Activated CD4-positive, alpha-beta T cell treated with anti-CD3 and anti-CD28 coated beads for 1 hour (primary cell): ENCODE measurements around the gene EPB41L4B.

Experiments used
- DNase-seq: peaks from one replicate; pipeline ENCODE4 v3.0.0-alpha.2; 2020

The EPB41L4B gene

DNA sequence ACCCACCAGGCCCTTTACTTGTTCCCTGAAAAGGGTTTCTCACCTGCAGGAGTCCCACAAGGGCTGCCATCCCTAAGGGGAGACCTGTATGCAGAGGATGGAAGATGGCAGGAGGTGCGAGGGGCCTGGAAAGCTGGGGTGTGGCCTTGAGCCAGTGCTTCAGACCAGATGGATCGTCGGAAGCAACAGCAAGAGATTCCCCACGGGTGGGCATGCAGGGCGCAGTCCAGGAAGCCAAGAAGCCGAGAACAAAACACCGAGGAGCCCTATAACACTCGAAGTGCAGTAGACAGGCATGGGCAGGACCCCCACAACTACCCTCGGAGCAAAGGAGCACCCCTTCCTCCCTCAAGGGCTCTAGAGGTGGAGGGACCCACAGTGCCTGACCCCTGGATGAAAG is 129.1 kb downstream of the EPB41L4B start:
- no peak for DNase-seq

- DNase-seq: no peak
Measured at GRCh38 chr9:109190151-109190550, 130.7 kb downstream of the EPB41L4B start.

DNA sequence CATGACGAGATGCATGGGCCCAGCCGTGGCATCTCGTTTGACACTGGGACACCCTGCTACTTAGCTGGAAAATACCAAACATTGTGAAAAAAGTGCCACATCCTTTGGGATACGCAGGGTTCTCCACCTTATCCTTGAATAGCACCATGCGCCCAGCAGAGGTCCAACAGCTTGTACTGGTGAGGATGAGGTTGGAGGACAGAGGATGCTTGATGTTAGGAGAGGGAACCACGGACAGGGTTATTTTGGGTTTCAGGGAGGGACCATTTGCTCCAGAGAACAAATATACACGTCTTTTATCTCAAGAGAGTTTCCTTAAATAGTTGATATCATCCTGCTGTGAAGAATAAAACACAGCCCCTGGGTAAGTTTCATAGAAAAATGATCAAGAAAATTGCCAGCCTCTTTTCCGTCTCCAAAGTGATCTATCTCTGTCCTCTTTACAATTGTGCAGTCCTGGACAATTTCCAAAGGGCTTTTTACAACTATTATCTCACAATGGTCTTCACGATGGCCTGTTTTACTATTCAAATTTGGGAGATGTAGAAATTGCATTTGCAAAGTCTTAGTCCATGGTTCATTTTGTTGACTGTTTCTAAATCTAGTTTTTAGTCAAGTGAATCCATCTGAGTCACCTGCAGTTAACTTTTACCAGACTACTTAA is 133.9 kb downstream of the EPB41L4B start:
- no peak for DNase-seq

GRCh38 chr9:109182940-109183798 is 137.7 kb downstream of the EPB41L4B start:
- no peak for DNase-seq

DNA sequence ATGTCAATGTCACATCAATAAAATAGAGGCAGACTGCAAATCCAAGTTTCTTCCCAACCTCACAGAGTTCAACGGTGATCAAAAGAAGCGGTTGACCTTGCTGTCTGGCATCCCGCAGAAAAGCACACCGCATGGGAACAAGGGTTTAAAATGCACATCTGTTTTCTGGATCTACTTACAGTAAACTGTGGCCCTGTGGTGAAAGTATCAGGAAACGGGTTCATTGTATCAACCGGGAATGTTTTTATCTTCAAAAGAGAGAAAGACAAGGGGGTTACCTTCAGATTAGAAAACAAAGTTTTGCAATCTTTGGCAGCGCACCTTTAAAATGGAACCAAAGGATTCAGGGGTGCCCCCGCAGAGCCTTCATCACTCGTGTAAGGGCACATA is 138.3 kb downstream of the EPB41L4B start:
- no peak for DNase-seq

DNA sequence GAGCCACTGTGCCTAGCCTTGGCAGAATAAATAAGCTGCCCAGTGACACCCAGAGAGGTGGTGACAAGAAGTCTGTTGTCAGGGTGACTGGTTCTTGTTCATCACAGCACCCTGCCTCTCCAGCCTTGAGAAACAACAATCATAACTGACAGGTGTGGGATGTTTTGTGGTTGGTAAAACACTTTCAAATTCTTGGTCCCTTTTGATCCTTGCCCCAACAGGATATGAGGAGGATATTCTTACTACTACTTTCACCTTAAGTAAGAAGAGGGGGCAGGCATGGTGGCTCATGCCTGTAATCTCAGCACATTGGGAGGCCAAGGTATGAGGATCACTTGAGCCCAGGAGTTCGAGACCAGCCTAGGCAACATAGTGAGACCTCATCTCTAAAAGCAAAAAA is 139.6 kb downstream of the EPB41L4B start:
- DNase-seq: no peak

- DNase-seq: no peak
Measured at GRCh38 chr9:109179801-109180523, 140.9 kb downstream of the EPB41L4B start.

- DNase-seq: no peak
Measured at GRCh38 chr9:109176963-109177362, 143.9 kb downstream of the EPB41L4B start.

- DNase-seq: no peak
Measured at GRCh38 chr9:109176386-109176785, 144.5 kb downstream of the EPB41L4B start.

DNA sequence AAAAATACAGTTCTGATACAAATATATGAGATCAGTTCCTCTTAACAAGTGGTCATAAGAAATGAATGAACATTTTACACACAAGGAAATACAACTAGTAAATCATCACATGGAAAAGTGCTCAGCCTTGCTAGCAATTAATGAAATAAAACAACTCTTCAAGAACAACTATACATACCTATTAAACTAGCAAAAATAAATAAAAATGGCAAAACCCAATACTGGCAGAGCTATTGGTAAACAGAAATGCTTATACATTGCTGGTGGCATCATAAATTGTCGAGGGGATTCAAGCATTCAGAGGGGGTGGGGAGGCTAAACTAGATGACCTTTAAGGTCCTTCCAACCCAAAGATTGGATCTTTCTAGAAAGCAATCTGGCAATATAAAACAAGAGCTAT is 147.9 kb downstream of the EPB41L4B start:
- no peak for DNase-seq

DNA sequence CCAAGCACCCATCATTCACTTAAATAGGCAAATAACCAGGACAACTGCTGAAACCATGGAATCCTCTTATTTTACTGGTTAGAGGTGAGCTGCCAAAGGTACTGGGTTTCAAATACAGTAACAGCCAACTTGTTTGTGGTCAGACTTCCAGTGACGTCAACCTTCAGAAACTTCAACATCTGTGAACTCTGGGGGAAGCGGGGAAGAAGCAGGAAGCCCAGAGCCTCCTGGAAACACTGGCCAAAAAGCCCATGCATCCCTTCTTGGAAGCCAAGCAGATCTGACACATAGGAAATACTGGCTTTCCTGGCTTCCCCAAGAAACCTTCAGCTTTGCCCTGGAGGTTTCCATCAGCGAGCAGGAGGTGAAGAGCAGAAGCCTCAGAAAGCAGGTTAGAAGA is 148.9 kb downstream of the EPB41L4B start:
- DNase-seq: no peak

- DNase-seq: no peak
Measured at GRCh38 chr9:109168170-109168569, 152.7 kb downstream of the EPB41L4B start.

GRCh38 chr9:109167716-109168115 is 153.1 kb downstream of the EPB41L4B start:
- no peak for DNase-seq

GRCh38 chr9:109166771-109167601 is 153.9 kb downstream of the EPB41L4B start, which contains the start of gene FRRS1L:
Gene FRRS1L (minus strand): TSS chr9:109167249. CDS start chr9:109167138, 111 bp downstream.
- DNase-seq: no peak

GRCh38 chr9:109166171-109166770 is 154.6 kb downstream of the EPB41L4B start:
- DNase-seq: no peak

- no peak for DNase-seq
Measured at GRCh38 chr9:109164042-109164441, 156.8 kb downstream of the EPB41L4B start.

DNA sequence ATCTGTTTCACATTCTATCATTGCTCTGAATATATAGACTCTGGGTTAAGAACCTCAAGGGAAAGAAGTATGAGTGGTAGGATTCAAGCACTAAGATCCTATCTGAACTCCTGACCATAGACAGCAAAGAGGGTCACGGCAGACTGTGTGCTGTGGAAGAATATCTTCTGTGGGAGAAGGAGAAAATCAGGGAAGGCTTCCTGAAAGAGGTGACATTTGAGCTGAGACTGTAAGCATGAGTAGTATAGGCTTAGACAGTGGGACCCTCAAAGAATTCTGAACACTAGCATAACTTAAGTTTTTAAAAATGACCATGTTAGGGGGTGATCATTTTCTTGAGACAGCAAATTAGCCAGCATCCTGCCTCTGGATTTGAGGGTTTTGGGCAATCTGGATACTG is 157.7 kb downstream of the EPB41L4B start:
- no peak for DNase-seq

DNA sequence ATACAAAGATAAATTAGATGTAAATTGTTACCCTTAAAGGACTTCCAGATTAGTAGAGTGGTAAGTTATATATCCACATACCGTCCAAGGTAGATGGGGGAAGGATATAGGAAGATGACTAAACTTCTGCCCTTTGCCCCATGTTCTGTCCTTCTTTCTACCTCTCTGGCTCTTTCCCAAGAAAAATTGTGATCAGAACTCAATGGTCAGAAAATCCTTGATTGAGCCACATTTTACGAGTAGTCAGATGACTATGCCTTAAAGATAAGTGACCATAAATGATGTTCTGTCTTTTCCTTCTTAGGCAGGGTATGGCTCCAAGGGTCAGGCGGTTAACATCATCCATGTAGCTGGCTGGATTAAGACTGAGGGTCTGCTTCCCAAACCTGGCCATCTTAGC is 158.2 kb downstream of the EPB41L4B start:
- DNase-seq: no peak

GRCh38 chr9:109161471-109161870 is 159.4 kb downstream of the EPB41L4B start:
- no peak for DNase-seq

DNA sequence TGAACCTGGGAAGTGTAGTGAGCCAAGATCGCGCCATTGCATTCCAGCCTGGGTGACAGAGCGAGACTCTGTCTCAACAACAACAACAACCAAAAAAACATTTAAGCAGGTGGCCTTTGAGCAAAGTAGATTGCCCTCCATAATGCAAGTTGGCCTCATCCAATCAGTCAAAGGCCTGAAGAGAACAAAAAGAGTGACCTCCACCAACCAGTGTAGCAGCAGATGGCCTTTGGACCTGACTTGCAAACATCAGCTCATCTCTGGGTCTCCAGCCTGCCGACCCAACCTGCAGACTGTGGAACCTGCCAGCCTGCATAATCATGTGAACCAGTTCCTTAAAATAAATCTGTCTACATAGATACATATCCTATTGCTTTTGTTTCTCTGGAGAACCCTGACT is 161.3 kb downstream of the EPB41L4B start:
- no peak for DNase-seq

GRCh38 chr9:109158651-109159050 is 162.2 kb downstream of the EPB41L4B start:
- DNase-seq: no peak

GRCh38 chr9:109156708-109157107 is 164.2 kb downstream of the EPB41L4B start:
- no peak for DNase-seq
